Measurements from ENCODE around the gene ZNF565. TPM values are rescaled to one million over a fixed set of nuclear protein-coding genes. Genes with fewer than 3 reads are reported as not detected.

Gene ZNF565
- total RNA-seq, 4 donors from 2014 or later, result 1.00 to 4.1 (median 4.0) TPM; not detected in 1

GRCh38 chr19:36254848-36255247, 40.4 kb upstream of the ZNF565 start:
- Histone ChIP-seq H3K4me3 (no peak overlapping the region), H3K36me3 (no peaks in the 10 kb centered on the region), H3K27ac (no peak overlapping the region), H3K4me1 (peaks cover 0 to 4% (median 0%) of the 10 kb centered on the region in 4 donors), H3K9me3 (no peaks in the 10 kb centered on the region), H3K27me3 (no peaks in the 10 kb centered on the region)
- TF ChIP-seq POLR2AphosphoS5 (IDR thresholded peaks at IDR 0.05) (no peak), CTCF (IDR thresholded peaks at IDR 0.05) (no peak)
- in situ Hi-C loops (cut with MboI; ENCODE audit: low pct_ligation_motif_present in 1 of 4, low pct_unique_long_range_greater_than_20kb in 1 of 4, low sequenced_read_pairs in 3 of 4) (no loop called here), intact Hi-C loops (cut with DNase I; ENCODE audit: low total_unique reads) (no loop called here)
- 90 to 100% methylated on average over 2 to 11 of the region's 11 CpGs for WGBS, 2 donors (ENCODE audit: low coverage in 1 of 2)
- no peak for DNase-seq

GRCh38 chr19:36252047-36252446, 37.6 kb upstream of the ZNF565 start:
- intact Hi-C loops (cut with DNase I; ENCODE audit: low total_unique reads), result no loop called here
- H3K4me3 ChIP-seq, result no peak overlapping the region
- DNase-seq, result no peak
- H3K27ac ChIP-seq, result no peak overlapping the region
- no peaks in the 10 kb centered on the region for H3K9me3 ChIP-seq
- 36 to 69% methylated on average over 1 of the region's 1 CpG for WGBS, 2 donors (ENCODE audit: low coverage in 1 of 2)
- peaks cover 0 to 4% (median 0%) of the 10 kb centered on the region in 4 donors for H3K4me1 ChIP-seq
- in situ Hi-C loops (cut with MboI; ENCODE audit: low pct_ligation_motif_present in 1 of 4, low pct_unique_long_range_greater_than_20kb in 1 of 4, low sequenced_read_pairs in 3 of 4), result no loop called here
- H3K36me3 ChIP-seq, result no peaks in the 10 kb centered on the region
- TF ChIP-seq POLR2AphosphoS5 (IDR thresholded peaks at IDR 0.05), result no peak
- TF ChIP-seq CTCF (IDR thresholded peaks at IDR 0.05), result no peak
- TF ChIP-seq EP300 (IDR thresholded peaks at IDR 0.05; ENCODE audit: low read depth), result no peak
- TF ChIP-seq POLR2A (IDR thresholded peaks at IDR 0.05), result no peak
- H3K27me3 ChIP-seq, result no peaks in the 10 kb centered on the region

GRCh38 chr19:36246006-36246481, 31.6 kb upstream of the ZNF565 start:
- Histone ChIP-seq H3K4me3 (peak overlapping the region in 2 of 4 donors; percentile 29 to 42), H3K9me3 (peaks cover 4 to 6% of the 10 kb centered on the region in 2 donors), H3K27me3 (no peaks in the 10 kb centered on the region), H3K27ac (no peak overlapping the region), H3K4me1 (no peaks in the 10 kb centered on the region), H3K36me3 (no peaks in the 10 kb centered on the region)
- intact Hi-C loops (cut with DNase I; ENCODE audit: low total_unique reads) (no loop called here), in situ Hi-C loops (cut with MboI; ENCODE audit: low pct_ligation_motif_present in 1 of 4, low pct_unique_long_range_greater_than_20kb in 1 of 4, low sequenced_read_pairs in 3 of 4) (loop anchor here in 1 of 4 donors (25.0 kb wide), 1 partner anchor 991 kb away; no protein-coding TSS in a partner anchor)
- no peak for DNase-seq
- TF ChIP-seq EP300 (IDR thresholded peaks at IDR 0.05; ENCODE audit: low read depth) (no peak), POLR2AphosphoS5 (IDR thresholded peaks at IDR 0.05) (no peak), CTCF (IDR thresholded peaks at IDR 0.05) (no peak), POLR2A (IDR thresholded peaks at IDR 0.05) (no peak)
- WGBS, 2 donors (ENCODE audit: low coverage in 1 of 2), result 60% methylated on average over 13 of the region's 29 CpGs; no CpG with 5 or more reads in 1 of the 2 donors

- 31 to 36% methylated on average over 3 to 59 of the region's 63 CpGs for WGBS, 2 donors (ENCODE audit: low coverage in 1 of 2)
- H3K36me3 ChIP-seq, result no peaks in the 10 kb centered on the region
- intact Hi-C loops (cut with DNase I; ENCODE audit: low total_unique reads), result no loop called here
- H3K4me1 ChIP-seq, result no peaks in the 10 kb centered on the region
- H3K27me3 ChIP-seq, result no peaks in the 10 kb centered on the region
- in situ Hi-C loops (cut with MboI; ENCODE audit: low pct_ligation_motif_present in 1 of 4, low pct_unique_long_range_greater_than_20kb in 1 of 4, low sequenced_read_pairs in 3 of 4), result loop anchor here in 1 of 4 donors (25.0 kb wide), 1 partner anchor 992 kb away; no protein-coding TSS in a partner anchor
- H3K4me3 ChIP-seq, result peak overlapping the region in 3 of 4 donors; percentile 6 to 42 (median 29)
- H3K9me3 ChIP-seq, result peaks cover 4 to 6% of the 10 kb centered on the region in 2 donors
- no peak for TF ChIP-seq EP300 (IDR thresholded peaks at IDR 0.05; ENCODE audit: low read depth)
- no peak for TF ChIP-seq CTCF (IDR thresholded peaks at IDR 0.05)
- no peak overlapping the region for H3K27ac ChIP-seq
- DNase-seq, result no peak
These were observed 30.9 kb upstream of the ZNF565 start for GRCh38 chr19:36245210-36246005.

Data from transverse colon (tissue), 4 donors.